NCI-H146 (cell line): ENCODE measurements around the gene F11.
"Not testable (repeated sequence)": the region's sequence is repeated elsewhere in the genome, so short reads cannot be mapped to it uniquely, and the experiment has no call there.

Source experiments
- DNase-seq: peaks from one replicate; lab custom pipeline; 2025; lab: John Stamatoyannopoulos, UW

F11 gene

DNA sequence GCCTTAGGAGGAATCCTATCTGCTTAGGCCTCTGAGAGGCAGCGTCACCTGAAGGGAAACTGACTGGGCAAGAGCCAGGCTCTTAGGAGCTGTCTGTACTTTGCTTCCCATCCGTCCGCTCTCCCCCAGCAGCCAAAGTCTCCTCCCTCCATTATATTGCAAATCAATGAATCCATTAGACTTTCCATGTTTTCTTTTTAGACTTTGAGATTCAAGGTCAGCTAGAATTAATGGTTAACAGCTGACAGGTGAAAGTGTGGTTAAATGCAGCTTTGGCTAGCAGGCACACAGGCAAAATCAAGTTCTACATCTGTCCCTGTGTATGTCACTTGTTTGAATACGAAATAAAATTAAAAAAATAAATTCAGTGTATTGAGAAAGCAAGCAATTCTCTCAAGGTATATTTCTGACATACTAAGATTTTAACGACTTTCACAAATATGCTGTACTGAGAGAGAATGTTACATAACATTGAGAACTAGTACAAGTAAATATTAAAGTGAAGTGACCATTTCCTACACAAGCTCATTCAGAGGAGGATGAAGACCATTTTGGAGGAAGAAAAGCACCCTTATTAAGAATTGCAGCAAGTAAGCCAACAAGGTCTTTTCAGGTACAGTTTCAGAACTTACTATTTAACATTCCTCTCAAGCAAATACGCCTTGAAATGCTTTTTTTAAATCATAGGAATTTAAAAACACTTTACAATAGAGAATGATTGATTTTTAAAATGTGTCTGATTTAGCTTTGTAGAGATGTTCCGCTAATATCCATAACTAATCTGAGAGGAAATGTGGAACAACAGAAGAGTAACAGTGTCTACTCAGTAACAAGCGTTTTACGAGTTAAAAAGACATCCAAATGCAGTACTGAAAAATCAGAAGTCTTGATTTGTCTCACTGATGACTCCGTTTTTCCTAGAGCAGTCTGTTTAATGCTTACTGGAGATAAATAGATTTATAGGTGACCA, at the start of gene F11:
TSS of gene F11 (plus strand) at position 507 of the 970 bp plus-strand sequence. CDS start 948 bp downstream, outside the sequence.
- DNase-seq = no peak

DNA sequence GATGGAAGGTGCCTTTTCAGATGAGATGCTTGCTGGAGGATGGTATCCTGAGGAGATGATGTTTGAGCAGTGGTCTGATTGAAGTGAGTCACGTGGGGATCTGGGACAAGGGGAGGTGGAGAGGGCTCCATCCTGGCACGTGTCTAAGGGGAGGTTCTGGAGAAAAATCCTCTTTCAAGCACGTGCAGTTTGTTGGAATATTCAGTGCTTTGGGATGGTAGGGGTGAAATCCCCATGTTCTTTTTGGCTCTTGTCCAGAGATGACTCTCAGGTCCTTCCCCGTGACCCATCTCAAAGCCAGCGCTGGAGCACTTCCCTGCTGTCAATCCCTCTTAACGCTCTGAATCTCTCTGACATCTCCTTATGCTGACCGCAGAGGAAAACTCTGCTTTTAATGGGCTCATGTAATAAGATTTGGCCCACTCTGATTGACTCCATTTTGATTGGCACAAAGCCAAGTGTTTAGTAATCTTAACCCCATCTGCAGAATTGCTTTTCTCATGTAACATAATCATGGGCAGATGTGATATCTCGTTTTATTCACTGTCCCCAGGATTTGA, 49.4 kb upstream of the F11 start:
- no peak for DNase-seq

DNA sequence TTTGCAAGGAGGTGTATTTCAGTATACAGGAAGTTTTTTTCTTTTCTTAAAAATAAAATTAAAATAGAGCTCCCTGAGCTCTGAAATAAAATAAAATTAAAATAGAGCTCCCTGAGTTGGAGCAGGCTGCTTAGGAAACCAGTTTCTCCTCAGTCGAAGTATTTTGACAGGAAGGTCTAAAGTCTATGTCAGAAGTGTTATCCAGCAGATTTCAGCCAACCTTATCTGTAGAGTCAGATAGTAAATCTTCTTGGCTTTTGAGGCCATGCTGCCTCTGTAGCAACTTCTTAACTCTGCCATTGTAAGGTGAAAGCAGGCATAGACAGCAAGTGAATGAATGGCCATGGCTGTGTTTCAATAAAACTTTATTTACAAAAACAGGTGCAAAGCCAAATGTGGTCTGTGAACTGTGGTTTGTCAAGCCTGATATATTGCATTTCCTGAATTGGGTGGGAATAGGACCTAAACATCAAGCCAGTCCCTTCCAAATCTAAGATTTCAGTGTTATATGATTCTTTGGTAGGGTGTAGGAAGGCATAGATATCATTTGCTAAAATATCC, 48.2 kb upstream of the F11 start:
- no peak for DNase-seq

DNA sequence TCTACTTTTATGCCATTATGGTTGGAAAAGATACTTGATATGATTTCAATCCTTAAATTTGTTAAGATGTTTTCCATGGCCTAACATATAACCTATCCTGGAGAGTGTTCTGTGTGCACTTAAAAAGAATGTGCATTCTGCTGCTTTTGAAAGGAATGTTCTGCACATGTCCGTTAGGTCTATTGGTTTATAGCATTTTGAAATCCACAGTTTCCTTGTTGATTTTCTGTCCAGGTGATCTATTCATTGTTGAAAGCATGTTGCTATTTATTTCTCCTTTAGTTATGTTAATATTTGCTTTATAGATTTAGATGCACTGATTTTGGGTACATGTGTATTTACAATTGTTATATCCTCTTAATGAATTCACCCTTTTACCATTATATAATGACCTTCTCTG, 44.4 kb upstream of the F11 start:
- no peak for DNase-seq

DNA sequence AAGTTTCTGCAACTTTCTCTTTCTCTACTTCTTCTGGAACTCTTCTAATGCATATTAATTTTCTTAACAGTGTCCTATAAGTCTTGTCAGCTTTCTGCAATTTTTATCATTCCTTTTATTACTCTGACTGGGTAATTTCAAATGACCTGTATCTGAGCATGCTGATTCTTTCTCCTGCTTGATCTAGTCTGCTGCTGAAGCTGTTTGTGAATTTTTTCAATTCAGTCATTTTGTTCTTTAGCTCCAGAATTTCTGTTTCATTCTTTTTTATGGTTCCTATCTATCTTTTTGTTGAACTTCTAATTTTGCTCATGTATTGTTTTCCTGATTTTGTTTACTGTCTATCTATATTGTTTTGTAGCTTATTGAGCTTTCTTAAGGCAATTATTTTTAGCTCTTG, 40.1 kb upstream of the F11 start:
- DNase-seq = no peak

DNA sequence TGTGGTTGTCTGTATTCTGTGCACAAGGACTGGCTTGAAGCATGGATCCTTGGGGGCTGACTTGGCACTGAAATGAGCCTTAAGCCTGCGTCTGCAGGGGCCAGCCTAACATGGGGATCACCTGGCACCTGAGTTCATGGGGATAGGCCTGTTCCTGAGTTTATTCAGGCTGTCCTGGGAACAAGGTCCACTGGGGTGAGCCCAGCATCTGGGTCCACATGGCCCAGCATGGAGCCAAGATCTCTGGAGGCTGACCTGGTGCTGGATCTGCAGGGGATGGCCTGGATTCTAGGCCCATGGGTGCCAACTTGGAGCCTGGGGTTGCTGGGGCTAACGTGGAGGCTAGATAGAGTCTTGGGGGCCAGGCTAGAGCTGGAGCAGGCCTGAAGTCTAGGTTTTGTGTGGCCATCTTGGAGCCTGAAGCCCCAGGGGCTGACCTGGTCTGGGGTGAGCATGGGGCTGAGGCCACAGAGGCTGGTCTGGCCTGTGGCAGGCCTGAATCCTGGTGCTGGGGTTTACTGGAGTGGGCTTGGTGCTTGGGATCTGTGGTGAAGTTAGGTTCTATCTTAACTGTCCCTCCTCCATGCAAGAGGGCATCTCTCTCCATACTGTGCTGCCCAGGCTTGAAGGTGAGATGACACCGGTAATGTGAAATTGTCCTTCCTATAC, 39.3 kb upstream of the F11 start:
- no peak for DNase-seq

DNA sequence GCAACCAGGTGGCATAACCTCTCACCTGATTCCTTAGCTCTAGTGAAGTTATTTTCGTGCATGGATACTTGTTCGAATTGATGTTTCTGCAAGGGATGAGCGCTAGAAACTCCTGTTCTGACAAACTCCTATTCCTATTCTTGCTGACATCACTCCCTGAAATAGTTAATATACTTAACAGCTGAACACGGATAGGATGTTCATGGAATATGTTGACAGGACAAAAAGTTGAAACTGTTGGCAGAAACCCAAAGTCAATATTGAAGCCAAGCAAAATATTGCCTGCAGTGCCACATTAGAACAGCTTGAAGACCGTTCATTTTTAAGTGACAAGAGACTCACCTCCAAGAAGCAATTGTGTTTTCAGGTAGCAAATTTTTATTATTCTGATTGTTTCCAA, 38.8 kb upstream of the F11 start, which contains the start of gene KLKB1:
TSS of gene KLKB1 (plus strand) at position 287 of the 400 bp plus-strand sequence. CDS start 689 bp downstream, outside the sequence.
- no peak for DNase-seq

DNA sequence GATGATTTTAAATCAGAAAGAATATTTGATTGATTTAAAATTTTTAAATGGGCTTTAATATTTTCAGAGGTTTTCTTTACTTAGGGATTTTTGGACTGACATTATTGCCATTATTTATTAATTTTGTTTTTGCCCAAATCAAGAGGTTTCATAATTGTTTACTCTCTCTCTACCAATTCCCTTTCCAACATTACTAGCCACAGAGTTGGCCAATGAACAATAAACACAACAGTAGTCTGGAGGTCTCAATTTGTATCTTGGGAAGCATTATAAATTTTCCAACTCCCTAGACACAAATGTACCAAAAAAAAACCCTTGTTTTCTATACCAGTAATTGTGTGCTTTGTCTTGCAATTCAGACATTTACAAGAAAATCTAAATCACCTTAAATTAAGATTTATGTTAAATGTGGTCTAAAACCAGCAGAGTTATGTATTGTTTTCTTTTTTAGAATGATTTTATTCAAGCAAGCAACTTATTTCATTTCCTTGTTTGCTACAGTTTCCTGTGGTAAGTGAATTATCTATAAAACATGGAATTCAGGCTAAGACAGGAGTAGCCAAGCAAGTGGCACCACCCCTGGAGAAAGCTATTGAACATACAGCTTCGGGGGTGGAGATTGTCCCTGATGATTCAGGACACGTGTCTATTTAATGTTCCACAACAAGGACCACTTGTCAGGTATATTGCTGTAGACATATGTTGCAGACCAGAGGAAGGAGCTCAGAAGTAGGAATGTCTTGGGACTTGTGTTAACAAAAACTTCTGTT, 38.1 kb upstream of the F11 start:
- DNase-seq = no peak

DNA sequence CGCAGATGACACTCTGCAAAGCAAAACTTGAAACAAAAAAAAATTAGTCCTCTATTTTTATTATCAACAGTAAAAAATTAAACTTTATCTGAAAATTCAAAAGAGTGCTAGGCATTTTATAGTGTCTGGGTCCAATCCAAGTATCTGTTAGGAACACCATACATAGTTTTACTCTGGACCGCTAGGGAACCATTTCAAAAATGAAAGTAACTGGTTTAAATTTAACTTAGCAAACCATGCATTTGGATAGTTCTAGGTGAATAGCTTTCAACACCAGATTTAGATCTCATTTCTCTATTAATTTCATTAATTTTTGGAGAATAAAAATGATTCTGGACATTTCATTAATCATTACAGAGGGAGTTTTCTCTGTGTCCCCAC, 37.5 kb upstream of the F11 start:
- DNase-seq = no peak

DNA sequence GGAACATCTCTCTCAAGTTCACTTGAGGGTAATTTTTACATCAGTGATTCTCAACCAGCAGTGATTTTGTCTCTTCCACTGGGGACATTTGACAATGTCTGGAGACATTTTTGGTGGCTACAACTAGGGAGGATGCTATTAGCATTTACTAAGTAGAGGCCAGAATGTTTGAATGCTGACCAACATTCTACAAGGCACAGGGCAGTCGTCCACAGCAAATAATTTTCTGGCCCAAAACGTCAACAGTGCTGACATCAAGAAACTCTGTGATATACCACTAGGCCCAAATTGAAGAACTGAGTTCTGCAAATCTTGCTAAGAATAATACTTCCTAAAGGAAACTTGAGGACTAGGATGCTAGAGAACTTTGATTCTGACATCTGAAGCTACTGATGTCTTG, 31.6 kb upstream of the F11 start:
- DNase-seq = no peak

DNA sequence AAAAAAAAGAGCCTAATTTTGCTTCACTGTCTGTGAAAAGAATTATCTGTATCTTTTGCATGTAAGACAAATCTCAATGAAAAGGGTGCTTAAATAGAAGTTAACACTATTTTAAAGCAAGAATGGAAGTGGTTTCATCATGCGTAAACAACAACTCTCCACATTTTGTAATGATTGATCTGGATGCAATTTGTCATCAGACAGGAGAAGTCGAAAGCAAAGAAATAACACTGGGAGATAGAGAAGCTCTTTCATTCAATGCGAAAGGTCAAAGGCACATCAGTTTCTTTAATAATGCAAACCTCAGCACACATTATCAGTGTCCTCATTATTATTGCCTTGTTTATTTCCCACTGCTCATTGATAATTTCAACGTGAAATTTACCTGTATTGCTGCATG, 29.9 kb upstream of the F11 start:
- DNase-seq = no peak

DNA sequence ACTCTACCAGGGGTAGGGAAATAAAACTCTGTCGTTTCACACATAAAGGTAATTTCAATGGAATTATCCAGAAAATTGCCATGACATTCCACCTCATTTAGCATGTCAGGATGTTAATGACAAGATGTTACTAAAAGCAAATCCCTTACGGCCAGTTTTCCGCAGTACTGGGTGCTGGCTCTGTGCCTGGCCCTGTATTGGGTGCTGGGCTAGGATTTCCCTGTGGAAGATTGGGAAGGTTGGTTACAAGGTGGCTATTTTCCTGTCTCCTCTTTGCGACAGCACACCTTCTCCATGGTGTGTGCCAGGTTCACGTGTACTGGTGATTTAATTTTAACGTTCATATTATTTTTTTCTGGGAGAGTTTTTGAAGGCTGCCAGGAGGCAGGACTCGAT, 25.5 kb upstream of the F11 start:
- DNase-seq = no peak

DNA sequence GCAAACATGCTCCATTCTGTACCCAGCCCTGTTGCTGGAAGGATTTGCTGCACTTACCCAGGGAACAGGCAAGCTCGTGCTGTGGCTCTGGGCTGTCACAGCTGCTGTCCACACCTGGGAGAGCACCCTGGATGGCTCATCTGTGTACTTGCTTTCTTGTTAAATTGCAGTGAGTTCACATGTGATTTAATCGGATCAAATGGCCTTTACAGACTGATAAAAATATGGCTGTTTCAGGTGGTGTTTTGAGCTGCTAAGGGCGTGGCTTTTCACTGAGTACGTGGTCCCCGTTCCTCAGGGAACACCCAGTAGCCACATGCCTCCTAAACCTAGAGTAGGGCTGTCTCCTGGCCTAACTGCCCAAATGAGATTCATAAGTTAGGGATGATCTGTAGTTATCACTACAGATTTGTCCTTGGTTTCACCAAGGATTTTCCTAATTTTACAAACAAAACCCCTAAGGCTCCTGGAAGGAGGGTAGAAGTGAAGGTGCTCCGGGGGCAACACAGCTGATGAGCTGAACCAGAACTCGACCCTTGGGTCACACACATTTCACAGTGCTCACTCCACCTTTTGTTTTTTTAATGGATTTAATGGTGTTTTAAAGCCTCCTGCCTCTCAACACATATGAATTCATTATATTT, 25.0 kb upstream of the F11 start:
- DNase-seq = no peak

DNA sequence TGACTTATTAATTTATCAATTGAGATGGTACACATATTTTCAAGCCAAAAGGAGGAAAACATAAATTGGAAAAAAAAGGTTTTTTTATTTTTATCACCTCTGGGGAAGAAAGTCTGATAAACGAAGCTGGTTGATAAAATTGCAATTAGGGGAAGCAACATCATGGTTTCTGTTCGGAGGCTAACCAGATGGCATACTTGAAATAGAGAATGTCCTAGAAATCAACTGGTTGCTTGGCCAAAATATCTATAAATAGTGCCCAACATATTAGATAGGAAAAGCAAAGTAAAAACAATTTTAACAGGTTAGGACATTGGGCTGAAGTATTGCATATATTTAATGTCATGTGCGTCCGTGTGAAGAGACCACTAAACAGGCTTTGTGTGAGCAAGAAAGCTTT, 24.4 kb upstream of the F11 start:
- DNase-seq = no peak

DNA sequence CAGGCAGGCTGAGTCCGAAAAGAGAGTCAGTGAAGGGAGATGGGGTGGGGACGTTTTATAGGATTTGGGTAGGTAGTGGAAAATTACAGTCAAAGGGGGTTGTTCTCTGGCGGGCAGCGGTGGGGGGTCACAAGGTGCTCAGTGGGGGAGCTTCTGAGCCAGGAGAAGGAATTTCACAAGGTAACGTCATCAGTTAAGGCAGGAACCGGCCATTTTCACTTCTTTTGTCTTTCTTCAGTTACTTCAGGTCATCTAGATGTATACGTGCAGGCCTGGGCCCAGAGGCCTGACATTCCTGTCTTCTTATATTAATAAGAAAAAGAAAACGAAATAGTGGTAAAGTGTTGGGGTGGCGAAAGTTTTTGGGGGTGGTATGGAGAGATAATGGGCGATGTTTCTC, 24.0 kb upstream of the F11 start:
- DNase-seq = not testable (repeated sequence)

DNA sequence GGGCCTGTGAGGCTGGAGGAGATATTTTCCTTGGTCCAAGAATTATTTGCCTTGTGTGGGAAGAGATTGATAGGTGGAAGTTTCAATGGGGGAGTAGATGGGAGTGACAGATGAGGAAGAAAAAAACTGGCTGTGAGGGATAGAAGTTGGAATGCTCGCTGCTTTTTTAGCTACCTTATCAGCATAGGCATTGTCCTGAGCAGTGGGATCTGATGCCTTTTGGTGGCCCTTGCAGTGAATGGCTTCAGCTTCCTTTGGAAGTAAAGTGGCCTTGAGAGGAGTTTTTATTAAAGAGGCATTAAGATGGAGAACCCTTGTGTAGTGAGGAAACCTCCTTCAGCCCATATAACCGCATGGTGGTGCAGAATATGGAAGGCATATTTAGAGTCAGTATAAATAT, 22.7 kb upstream of the F11 start:
- no peak for DNase-seq

DNA sequence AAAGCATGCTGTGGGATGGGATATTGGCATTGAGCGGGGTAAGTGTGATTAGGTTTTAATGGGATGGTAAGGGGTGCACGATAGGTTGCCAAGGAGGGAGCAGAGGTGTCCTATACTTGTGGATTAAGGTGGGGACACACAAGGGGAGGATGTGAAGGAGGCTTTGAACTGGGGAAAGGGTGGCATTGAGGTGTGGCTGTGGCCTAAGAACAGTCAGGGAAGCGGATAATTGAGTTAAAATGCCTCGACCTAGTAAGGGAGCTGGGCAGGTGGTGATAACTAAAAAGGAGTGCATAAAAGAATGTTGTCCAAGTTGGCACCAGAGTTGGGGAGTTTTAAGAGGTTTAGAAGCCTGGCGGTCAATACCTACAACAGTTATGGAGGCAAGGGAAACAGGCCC, 21.2 kb upstream of the F11 start:
- DNase-seq = no peak

DNA sequence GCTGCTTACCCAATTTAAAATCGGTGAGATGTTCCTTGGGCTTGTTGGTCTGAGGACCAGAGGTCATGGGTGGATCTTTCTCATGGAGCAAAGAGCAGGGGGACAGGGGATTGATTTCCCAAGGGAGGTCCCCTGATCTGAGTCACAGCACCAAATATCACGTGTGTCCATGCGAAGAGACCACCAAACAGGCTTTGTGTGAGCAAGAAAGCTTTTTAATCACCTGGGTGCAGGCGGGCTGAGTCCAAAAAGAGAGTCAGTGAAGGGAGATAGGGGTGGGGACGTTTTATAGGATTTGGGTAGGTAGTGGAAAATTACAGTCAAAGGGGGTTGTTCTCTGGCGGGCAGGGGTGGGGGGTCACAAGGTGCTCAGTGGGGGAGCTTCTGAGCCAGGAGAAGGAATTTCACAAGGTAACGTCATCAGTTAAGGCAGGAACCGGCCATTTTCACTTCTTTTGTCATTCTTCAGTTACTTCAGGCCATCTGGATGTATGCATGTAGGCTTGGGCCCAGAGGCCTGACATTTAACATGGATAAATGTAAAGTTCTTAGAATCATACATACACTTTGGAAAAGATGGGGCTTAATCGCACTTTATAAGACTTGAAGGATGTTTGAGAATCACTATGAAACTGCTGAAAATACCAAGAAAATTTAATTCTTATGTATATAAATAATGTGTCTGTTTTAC, 18.8 kb upstream of the F11 start:
- not testable (repeated sequence) for DNase-seq

DNA sequence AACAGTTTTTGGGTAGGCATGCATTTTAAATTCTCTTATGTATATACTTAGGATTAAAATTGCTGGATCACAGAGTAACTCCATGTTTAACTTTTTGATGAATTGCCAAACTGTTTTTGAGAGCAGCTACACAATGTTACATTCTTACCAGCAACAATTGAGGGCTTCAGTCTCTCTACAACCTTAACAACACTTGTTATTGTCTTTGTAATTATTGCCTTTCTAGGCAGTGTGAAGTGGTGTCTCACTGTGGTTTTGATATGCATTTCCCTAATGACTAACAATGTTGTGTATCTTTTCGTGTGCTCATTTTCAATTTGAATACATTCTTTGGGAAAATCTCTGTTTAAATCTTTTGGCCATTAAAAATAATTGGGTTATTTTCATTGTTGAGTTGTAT, 17.3 kb upstream of the F11 start:
- no peak for DNase-seq
